ENCODE results near the gene PXK. TPM values are rescaled to one million over a fixed set of nuclear protein-coding genes. Genes with fewer than 3 reads are reported as not detected.

Gene PXK
- total RNA-seq, 1 experiment from 2014 or later: 4.4 TPM

DNA sequence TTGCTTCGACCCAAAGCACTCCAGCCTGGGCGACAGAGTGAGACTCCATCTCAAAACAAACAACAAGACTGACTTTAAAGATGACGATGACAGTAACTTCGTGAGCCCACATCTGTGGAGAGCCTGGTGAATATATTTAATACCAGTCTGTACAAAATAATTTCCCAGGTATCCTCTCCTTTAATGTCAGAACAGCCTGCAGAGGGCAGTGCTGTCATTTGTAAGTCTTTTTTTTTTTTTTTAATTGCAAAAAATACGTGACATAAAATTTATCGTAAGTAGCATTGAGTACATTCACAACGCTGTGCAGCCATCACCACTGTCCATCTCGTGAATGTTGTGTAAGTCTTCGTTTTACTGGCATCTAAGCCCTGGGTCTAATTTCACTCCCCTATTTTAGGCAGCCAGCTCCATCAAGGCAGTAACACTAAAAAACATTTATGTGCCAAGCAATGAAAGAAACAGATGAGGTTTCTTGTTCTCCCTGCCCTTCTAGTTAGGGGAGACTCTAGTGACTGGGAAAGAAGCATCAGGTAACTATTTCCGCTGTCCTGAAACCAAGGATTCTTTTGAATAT, 25.0 kb upstream of the PXK start:
- BruUV-seq (replicated peaks): no TSS peak
- Histone ChIP-seq H3K9me2 (ENCODE audit: insufficient read depth) (no peaks in the 10 kb centered on the region), H3K27ac (no peak overlapping the region), H3K9me3 (ENCODE audit: insufficient read depth, low read depth) (no peaks in the 10 kb centered on the region), H3K27me3 (ENCODE audit: insufficient read depth, low read depth) (no peaks in the 10 kb centered on the region), H4K20me1 (ENCODE audit: insufficient read depth) (peaks cover 34% of the 10 kb centered on the region), H3K36me3 (ENCODE audit: low read depth) (peaks cover 24% of the 10 kb centered on the region), H3F3A (ENCODE audit: insufficient read depth, low read depth) (no peaks in the 10 kb centered on the region), H3K4me1 (replicated peaks; ENCODE audit: insufficient read depth) (peaks cover 12% of the 10 kb centered on the region), H3K4me2 (peak overlapping the region; percentile 91), H3K4me3 (peak overlapping the region; percentile 91), H2AFZ (no peak overlapping the region), H3K79me2 (ENCODE audit: low read depth) (peaks cover 44% of the 10 kb centered on the region)
- CTCF ChIA-PET: interaction anchor here (0.5 kb wide), 1 partner anchor 44 kb away, joined by 3 read pairs; no protein-coding TSS in a partner anchor
- intact Hi-C loops (cut with micrococcal nuclease; ENCODE audit: unreplicated experiment): loop anchor here (1.0 to 5.0 kb wide), 3 partner anchors 165 to 323 kb away; no protein-coding TSS in a partner anchor
- peak in 1 of 2 experiments; percentile 19 for DNase-seq
- POLR2A ChIA-PET (ENCODE audit: unreplicated experiment): interaction anchor here (0.6 kb wide), 1 partner anchor 1164 kb away, joined by 4 read pairs; no protein-coding TSS in a partner anchor
- no peak for TF ChIP-seq EZH2 (IDR thresholded peaks at IDR 0.05; ENCODE audit: low read depth)
- TF ChIP-seq, protein P1, sequence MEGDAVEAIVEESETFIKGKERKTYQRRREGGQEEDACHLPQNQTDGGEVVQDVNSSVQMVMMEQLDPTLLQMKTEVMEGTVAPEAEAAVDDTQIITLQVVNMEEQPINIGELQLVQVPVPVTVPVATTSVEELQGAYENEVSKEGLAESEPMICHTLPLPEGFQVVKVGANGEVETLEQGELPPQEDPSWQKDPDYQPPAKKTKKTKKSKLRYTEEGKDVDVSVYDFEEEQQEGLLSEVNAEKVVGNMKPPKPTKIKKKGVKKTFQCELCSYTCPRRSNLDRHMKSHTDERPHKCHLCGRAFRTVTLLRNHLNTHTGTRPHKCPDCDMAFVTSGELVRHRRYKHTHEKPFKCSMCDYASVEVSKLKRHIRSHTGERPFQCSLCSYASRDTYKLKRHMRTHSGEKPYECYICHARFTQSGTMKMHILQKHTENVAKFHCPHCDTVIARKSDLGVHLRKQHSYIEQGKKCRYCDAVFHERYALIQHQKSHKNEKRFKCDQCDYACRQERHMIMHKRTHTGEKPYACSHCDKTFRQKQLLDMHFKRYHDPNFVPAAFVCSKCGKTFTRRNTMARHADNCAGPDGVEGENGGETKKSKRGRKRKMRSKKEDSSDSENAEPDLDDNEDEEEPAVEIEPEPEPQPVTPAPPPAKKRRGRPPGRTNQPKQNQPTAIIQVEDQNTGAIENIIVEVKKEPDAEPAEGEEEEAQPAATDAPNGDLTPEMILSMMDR (conservative IDR thresholded peaks at IDR 0.05): peak; percentile 59

DNA sequence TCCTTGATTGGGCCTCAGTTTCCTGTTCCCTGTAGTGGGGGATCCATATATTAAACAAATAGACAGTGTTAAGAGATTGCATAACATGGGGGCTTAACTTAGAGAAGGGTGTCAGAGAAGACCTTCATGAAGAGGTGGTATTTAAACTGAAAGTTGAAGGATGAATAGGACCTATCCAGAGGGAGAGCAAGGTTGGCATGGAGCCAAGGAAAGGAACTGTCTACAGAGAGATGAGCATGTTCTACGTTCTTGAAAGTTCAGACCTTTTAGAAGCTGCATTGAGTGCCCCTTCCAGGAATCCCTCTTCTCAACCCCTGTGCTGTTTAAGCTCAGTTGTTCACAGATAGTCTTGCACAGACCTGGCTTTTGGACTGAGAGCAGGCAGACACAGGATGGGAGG, 24.0 kb upstream of the PXK start:
- H3K4me1 ChIP-seq (replicated peaks; ENCODE audit: insufficient read depth): peaks cover 12% of the 10 kb centered on the region
- no peak for DNase-seq
- no peaks in the 10 kb centered on the region for H3K27me3 ChIP-seq (ENCODE audit: insufficient read depth, low read depth)
- no peak overlapping the region for H3K4me3 ChIP-seq
- intact Hi-C loops (cut with micrococcal nuclease; ENCODE audit: unreplicated experiment): loop anchor here (5.0 kb wide), 2 partner anchors 164 to 224 kb away; no protein-coding TSS in a partner anchor
- ChIA-PET CTCF (interaction anchor here (0.6 kb wide), 2 partner anchors 74 to 120 kb away, joined by 4 to 7 read pairs; no protein-coding TSS in a partner anchor), POLR2A (ENCODE audit: unreplicated experiment) (no interaction called here)
- H3K36me3 ChIP-seq (ENCODE audit: low read depth): peaks cover 31% of the 10 kb centered on the region
- TF ChIP-seq, protein P1 (conservative IDR thresholded peaks at IDR 0.05): no peak
- TF ChIP-seq EZH2 (IDR thresholded peaks at IDR 0.05; ENCODE audit: low read depth): no peak
- H3K4me2 ChIP-seq: 0 out of 2 replicates have a peak overlapping the region, but pooled peaks have one; percentile 91
- H4K20me1 ChIP-seq (ENCODE audit: insufficient read depth): peaks cover 34% of the 10 kb centered on the region
- H2AFZ ChIP-seq: no peak overlapping the region
- H3K9me3 ChIP-seq (ENCODE audit: insufficient read depth, low read depth): no peaks in the 10 kb centered on the region
- no TSS peak for BruUV-seq (replicated peaks)
- H3K9me2 ChIP-seq (ENCODE audit: insufficient read depth): no peaks in the 10 kb centered on the region
- H3K79me2 ChIP-seq (ENCODE audit: low read depth): peaks cover 44% of the 10 kb centered on the region
- no peak overlapping the region for H3K27ac ChIP-seq
- no peaks in the 10 kb centered on the region for H3F3A ChIP-seq (ENCODE audit: insufficient read depth, low read depth)

DNA sequence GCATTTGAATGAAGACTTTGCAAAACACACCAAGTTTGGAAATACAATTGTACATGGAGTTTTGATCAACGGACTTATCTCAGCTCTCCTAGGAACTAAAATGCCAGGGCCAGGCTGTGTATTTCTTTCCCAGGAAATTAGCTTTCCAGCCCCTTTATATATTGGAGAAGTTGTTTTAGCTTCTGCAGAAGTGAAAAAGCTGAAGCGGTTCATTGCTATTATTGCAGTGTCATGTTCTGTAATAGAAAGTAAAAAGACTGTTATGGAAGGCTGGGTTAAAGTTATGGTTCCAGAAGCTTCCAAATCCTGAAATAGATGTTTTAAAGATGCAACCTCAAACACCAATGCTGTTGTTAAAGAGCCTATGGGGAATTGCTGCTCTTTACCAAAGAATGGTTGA, 14.9 kb upstream of the PXK start:
- no peak overlapping the region for H3K4me2 ChIP-seq
- H3K36me3 ChIP-seq (ENCODE audit: low read depth): peaks cover 14% of the 10 kb centered on the region
- H3K9me2 ChIP-seq (ENCODE audit: insufficient read depth): no peaks in the 10 kb centered on the region

More for the DNA sequence above, 14.9 kb upstream of the PXK start:
- H3K79me2 ChIP-seq (ENCODE audit: low read depth): 0 out of 2 replicates have a peak, but pooled peaks cover 6% of the 10 kb centered on the region
- H3K4me3 ChIP-seq: no peak overlapping the region
- no peaks in the 10 kb centered on the region for H3K9me3 ChIP-seq (ENCODE audit: insufficient read depth, low read depth)
- no TSS peak for BruUV-seq (replicated peaks)
- POLR2A ChIA-PET (ENCODE audit: unreplicated experiment): no interaction called here
- no peaks in the 10 kb centered on the region for H3K27me3 ChIP-seq (ENCODE audit: insufficient read depth, low read depth)
- H4K20me1 ChIP-seq (ENCODE audit: insufficient read depth): peaks cover 24% of the 10 kb centered on the region
- no peak for DNase-seq
- H3K4me1 ChIP-seq (replicated peaks; ENCODE audit: insufficient read depth): no peaks in the 10 kb centered on the region
- CTCF ChIA-PET: no interaction called here
- no peak overlapping the region for H2AFZ ChIP-seq
- TF ChIP-seq, protein P1 (conservative IDR thresholded peaks at IDR 0.05): no peak
- TF ChIP-seq EZH2 (IDR thresholded peaks at IDR 0.05; ENCODE audit: low read depth): no peak
- no peak overlapping the region for H3K27ac ChIP-seq
- peaks cover 14% of the 10 kb centered on the region; the same call in 1 of the 2 replicates for H3F3A ChIP-seq (ENCODE audit: insufficient read depth, low read depth)
- intact Hi-C loops (cut with micrococcal nuclease; ENCODE audit: unreplicated experiment): no loop called here
